Activated CD4-positive, alpha-beta T cell treated with anti-CD3 and anti-CD28 coated beads for 36 hours (primary cell): ENCODE data around the gene MBTPS1. TPM values are rescaled to one million over a fixed set of nuclear protein-coding genes. Genes with fewer than 3 reads are reported as not detected.

Source experiments
- ATAC-seq: fragments of 200-7000 bp; cut with Tn5 transposase; one replicate; pipeline ENCODE4 v1.10.0; 2021; ENCODE audit warnings: mild to moderate bottlenecking, moderate library complexity
- CTCF ChIA-PET: fragments of 350-600 bp; sonication (Branson Sonifier 250); formaldehyde crosslinking; loops from one replicate; lab custom pipeline; 2021; ENCODE audit warnings: antibody characterized with exemption; lab: Charles Lee
- POLR2A ChIA-PET: fragments of 350-600 bp; sonication (Branson Sonifier 250); formaldehyde crosslinking; loops from one replicate; lab custom pipeline; 2021; ENCODE audit warnings: antibody characterized with exemption, inconsistent platforms; lab: Charles Lee
- DNase-seq: peaks from one replicate; pipeline ENCODE4 v3.0.0-alpha.2; 2020
- H3K27ac Mint-ChIP-seq: one replicate; pipeline ENCODE4 v1.8.0; 2021; ENCODE audit warnings: mixed read lengths
- H3K27me3 Mint-ChIP-seq: one replicate; pipeline ENCODE4 v1.8.0; 2021; ENCODE audit warnings: mixed read lengths
- H3K36me3 Mint-ChIP-seq: one replicate; pipeline ENCODE4 v1.8.0; 2021; ENCODE audit warnings: low read depth, mixed read lengths
- H3K4me1 Mint-ChIP-seq: one replicate; pipeline ENCODE4 v1.8.0; 2021; ENCODE audit warnings: mixed read lengths
- H3K4me3 Mint-ChIP-seq: one replicate; pipeline ENCODE4 v1.8.0; 2021; ENCODE audit warnings: mild to moderate bottlenecking, moderate library complexity, mixed read lengths
- H3K9me3 Mint-ChIP-seq: one replicate; pipeline ENCODE4 v1.8.0; 2021; ENCODE audit warnings: low read depth, mixed read lengths
- intact Hi-C, 2 experiments: fragments of 100-400 bp; cut with DNase I in 1 of 2; cut with micrococcal nuclease in 1 of 2; formaldehyde crosslinking; loops; one replicate each; pipeline versions ENCODE4 v1.14.2 to v1.15.1; 2022 to 2024; cut with DNase I, micrococcal nuclease
- total RNA-seq, 2 experiments: library from RNA; stranded (reverse); gene quantifications; one replicate each; pipeline ENCODE4 v1.2.3, GENCODE V29; 2021

MBTPS1 gene
- total RNA-seq, 2 experiments from 2014 or later = 32.0 to 32.2 TPM

- Mint-ChIP-seq H3K4me3 (no peak overlapping the region), H3K36me3 (peaks cover 32% of the 10 kb centered on the region), H3K9me3 (no peaks in the 10 kb centered on the region), H3K27ac (no peak overlapping the region), H3K4me1 (no peaks in the 10 kb centered on the region), H3K27me3 (no peaks in the 10 kb centered on the region)
- intact Hi-C loops = loop anchor here (1.0 to 10.0 kb wide), 3 partner anchors 107 to 238 kb away; no protein-coding TSS in a partner anchor
- ChIA-PET POLR2A (no interaction called here), CTCF (interaction anchor here (0.5 to 2.7 kb wide), 12 partner anchors 9 to 170 kb away, joined by 3 to 20 read pairs (median 4); partner anchors contain the start of genes MBTPS1 and OSGIN1)
- ATAC-seq (peak; percentile 94), DNase-seq (peak; percentile 85)
Observed at GRCh38 chr16:84062734-84063640, 53.8 kb downstream of the MBTPS1 start.

GRCh38 chr16:84061236-84061819, 55.4 kb downstream of the MBTPS1 start:
- no peaks in the 10 kb centered on the region for H3K4me1 Mint-ChIP-seq
- POLR2A ChIA-PET = no interaction called here
- DNase-seq (no peak), ATAC-seq (no peak)
- no peak overlapping the region for H3K27ac Mint-ChIP-seq
- CTCF ChIA-PET = interaction anchor here (0.8 to 1.9 kb wide), 6 partner anchors 16 to 235 kb away, joined by 3 to 11 read pairs (median 4); partner anchors contain the start of gene MBTPS1
- H3K9me3 Mint-ChIP-seq = no peaks in the 10 kb centered on the region
- peaks cover 42% of the 10 kb centered on the region for H3K36me3 Mint-ChIP-seq
- H3K4me3 Mint-ChIP-seq = no peak overlapping the region
- H3K27me3 Mint-ChIP-seq = no peaks in the 10 kb centered on the region
- intact Hi-C loops = loop anchor here in 1 of 2 experiments (10.0 kb wide), 1 partner anchor 237 kb away; no protein-coding TSS in a partner anchor

GRCh38 chr16:84059946-84060901, 56.5 kb downstream of the MBTPS1 start:
- ChIA-PET POLR2A (no interaction called here), CTCF (interaction anchor here (0.6 to 2.5 kb wide), 8 partner anchors 25 to 1220 kb away, joined by 3 to 11 read pairs (median 4); partner anchors contain the start of gene OSGIN1)
- Mint-ChIP-seq H3K36me3 (peaks cover 44% of the 10 kb centered on the region), H3K9me3 (no peaks in the 10 kb centered on the region), H3K27ac (no peak overlapping the region), H3K4me3 (no peak overlapping the region), H3K27me3 (no peaks in the 10 kb centered on the region), H3K4me1 (no peaks in the 10 kb centered on the region)
- intact Hi-C loops = loop anchor here in 1 of 2 experiments (10.0 kb wide), 1 partner anchor 235 kb away; no protein-coding TSS in a partner anchor
- DNase-seq = no peak
- ATAC-seq = no peak

- Mint-ChIP-seq H3K36me3 (peaks cover 42% of the 10 kb centered on the region), H3K27me3 (no peaks in the 10 kb centered on the region), H3K9me3 (no peaks in the 10 kb centered on the region), H3K4me3 (no peak overlapping the region), H3K4me1 (no peaks in the 10 kb centered on the region), H3K27ac (no peak overlapping the region)
- DNase-seq (no peak), ATAC-seq (no peak)
- ChIA-PET POLR2A (no interaction called here), CTCF (interaction anchor here (0.5 to 2.5 kb wide), 7 partner anchors 11 to 106 kb away, joined by 3 to 11 read pairs (median 4); partner anchors contain the start of gene OSGIN1)
- intact Hi-C loops = no loop called here
Observed at GRCh38 chr16:84059111-84059510, 57.6 kb downstream of the MBTPS1 start.

- POLR2A ChIA-PET = no interaction called here
- H3K9me3 Mint-ChIP-seq = no peaks in the 10 kb centered on the region
- intact Hi-C loops = no loop called here
- H3K27ac Mint-ChIP-seq = no peak overlapping the region
- H3K36me3 Mint-ChIP-seq = peaks cover 43% of the 10 kb centered on the region
- ATAC-seq (no peak), DNase-seq (no peak)
- no peaks in the 10 kb centered on the region for H3K4me1 Mint-ChIP-seq
- H3K27me3 Mint-ChIP-seq = no peaks in the 10 kb centered on the region
- no peak overlapping the region for H3K4me3 Mint-ChIP-seq
- CTCF ChIA-PET = interaction anchor here (0.7 to 2.5 kb wide), 5 partner anchors 11 to 105 kb away, joined by 3 to 11 read pairs (median 4); partner anchors contain the start of gene OSGIN1
Observed at GRCh38 chr16:84058664-84059063, 58.1 kb downstream of the MBTPS1 start.

- DNase-seq = no peak
- peaks cover 43% of the 10 kb centered on the region for H3K36me3 Mint-ChIP-seq
- ChIA-PET POLR2A (no interaction called here), CTCF (interaction anchor here (0.7 to 2.5 kb wide), 5 partner anchors 11 to 105 kb away, joined by 3 to 11 read pairs (median 4); partner anchors contain the start of gene OSGIN1)
- H3K4me1 Mint-ChIP-seq = no peaks in the 10 kb centered on the region
- H3K9me3 Mint-ChIP-seq = no peaks in the 10 kb centered on the region
- H3K27me3 Mint-ChIP-seq = no peaks in the 10 kb centered on the region
- H3K27ac Mint-ChIP-seq = no peak overlapping the region
- no peak for ATAC-seq
- intact Hi-C loops = no loop called here
- H3K4me3 Mint-ChIP-seq = no peak overlapping the region
Observed at GRCh38 chr16:84058211-84058610, 58.5 kb downstream of the MBTPS1 start.

GRCh38 chr16:84056933-84057332, 59.8 kb downstream of the MBTPS1 start:
- H3K27ac Mint-ChIP-seq = no peak overlapping the region
- no peaks in the 10 kb centered on the region for H3K27me3 Mint-ChIP-seq
- DNase-seq = no peak
- no peaks in the 10 kb centered on the region for H3K9me3 Mint-ChIP-seq
- ChIA-PET POLR2A (no interaction called here), CTCF (interaction anchor here (1.2 to 2.1 kb wide), 3 partner anchors 12 to 229 kb away, joined by 3 to 5 read pairs (median 3); no protein-coding TSS in a partner anchor)
- no peak for ATAC-seq
- H3K4me3 Mint-ChIP-seq = no peak overlapping the region
- intact Hi-C loops = no loop called here
- peaks cover 42% of the 10 kb centered on the region for H3K36me3 Mint-ChIP-seq
- H3K4me1 Mint-ChIP-seq = no peaks in the 10 kb centered on the region

GRCh38 chr16:84055801-84056634, 60.7 kb downstream of the MBTPS1 start:
- Mint-ChIP-seq H3K9me3 (no peaks in the 10 kb centered on the region), H3K27me3 (no peaks in the 10 kb centered on the region), H3K4me3 (no peak overlapping the region), H3K4me1 (no peaks in the 10 kb centered on the region), H3K27ac (no peak overlapping the region), H3K36me3 (peaks cover 38% of the 10 kb centered on the region)
- intact Hi-C loops = no loop called here
- POLR2A ChIA-PET = no interaction called here
- ATAC-seq (no peak), DNase-seq (no peak)
- CTCF ChIA-PET = interaction anchor here (0.6 to 3.3 kb wide), 4 partner anchors 10 to 228 kb away, joined by 3 to 19 read pairs (median 4); no protein-coding TSS in a partner anchor

GRCh38 chr16:84055366-84055765, 61.4 kb downstream of the MBTPS1 start:
- H3K36me3 Mint-ChIP-seq = peaks cover 36% of the 10 kb centered on the region
- DNase-seq = no peak

GRCh38 chr16:84054916-84055315, 61.8 kb downstream of the MBTPS1 start:
- Mint-ChIP-seq H3K27ac (no peak overlapping the region), H3K36me3 (peaks cover 36% of the 10 kb centered on the region), H3K9me3 (no peaks in the 10 kb centered on the region), H3K4me3 (no peak overlapping the region), H3K27me3 (no peaks in the 10 kb centered on the region), H3K4me1 (no peaks in the 10 kb centered on the region)
- intact Hi-C loops = no loop called here
- CTCF ChIA-PET = interaction anchor here (0.6 to 3.3 kb wide), 2 partner anchors 11 to 38 kb away, joined by 3 to 19 read pairs; no protein-coding TSS in a partner anchor
- POLR2A ChIA-PET = no interaction called here
- ATAC-seq (no peak), DNase-seq (no peak)

More at GRCh38 chr16:84055366-84055765, 61.4 kb downstream of the MBTPS1 start:
- H3K27ac Mint-ChIP-seq = no peak overlapping the region
- no peaks in the 10 kb centered on the region for H3K27me3 Mint-ChIP-seq
- ChIA-PET POLR2A (no interaction called here), CTCF (interaction anchor here (0.6 to 3.3 kb wide), 2 partner anchors 10 to 37 kb away, joined by 3 to 19 read pairs; no protein-coding TSS in a partner anchor)
- H3K4me1 Mint-ChIP-seq = no peaks in the 10 kb centered on the region
- no peaks in the 10 kb centered on the region for H3K9me3 Mint-ChIP-seq
- ATAC-seq = no peak
- H3K4me3 Mint-ChIP-seq = no peak overlapping the region
- intact Hi-C loops = no loop called here
